Measurements from ENCODE around the gene SPRED1.
"Not testable (repeated sequence)": the region's sequence is repeated elsewhere in the genome, so short reads cannot be mapped to it uniquely, and the experiment has no call there.

SPRED1 gene

GRCh38 chr15:38263251-38263650, 10.6 kb downstream of the SPRED1 start:
- TF ChIP-seq CTCF (IDR thresholded peaks at IDR 0.05; ENCODE audit: insufficient read depth, low read depth, low read length, missing control alignments): no peak
- DNase-seq (ENCODE audit: low read depth): no peak
- no peak overlapping the region for H3K4me3 ChIP-seq (ENCODE audit: low read length)

- DNase-seq (ENCODE audit: low read depth): no peak
- no peak overlapping the region for H3K4me3 ChIP-seq (ENCODE audit: low read length)
- TF ChIP-seq CTCF (IDR thresholded peaks at IDR 0.05; ENCODE audit: insufficient read depth, low read depth, low read length, missing control alignments): no peak
These were observed 11.4 kb downstream of the SPRED1 start for GRCh38 chr15:38263996-38264395.

GRCh38 chr15:38266247-38266986, 13.8 kb downstream of the SPRED1 start:
- DNase-seq (ENCODE audit: low read depth): no peak
- no peak for TF ChIP-seq CTCF (IDR thresholded peaks at IDR 0.05; ENCODE audit: insufficient read depth, low read depth, low read length, missing control alignments)
- H3K4me3 ChIP-seq (ENCODE audit: low read length): no peak overlapping the region

- TF ChIP-seq CTCF (IDR thresholded peaks at IDR 0.05; ENCODE audit: insufficient read depth, low read depth, low read length, missing control alignments): no peak
- no peak overlapping the region for H3K4me3 ChIP-seq (ENCODE audit: low read length)
- no peak for DNase-seq (ENCODE audit: low read depth)
These were observed 14.9 kb downstream of the SPRED1 start for GRCh38 chr15:38267421-38268022.

GRCh38 chr15:38271144-38271543, 18.5 kb downstream of the SPRED1 start:
- no peak overlapping the region for H3K4me3 ChIP-seq (ENCODE audit: low read length)
- no peak for TF ChIP-seq CTCF (IDR thresholded peaks at IDR 0.05; ENCODE audit: insufficient read depth, low read depth, low read length, missing control alignments)
- DNase-seq (ENCODE audit: low read depth): no peak

- TF ChIP-seq CTCF (IDR thresholded peaks at IDR 0.05; ENCODE audit: insufficient read depth, low read depth, low read length, missing control alignments): no peak
- DNase-seq (ENCODE audit: low read depth): no peak
These were observed 19.3 kb downstream of the SPRED1 start for GRCh38 chr15:38271895-38272294.

GRCh38 chr15:38272431-38272830, 19.8 kb downstream of the SPRED1 start:
- not testable (repeated sequence) for H3K4me3 ChIP-seq (ENCODE audit: low read length)

More at GRCh38 chr15:38271895-38272294, 19.3 kb downstream of the SPRED1 start:
- no peak overlapping the region for H3K4me3 ChIP-seq (ENCODE audit: low read length)

More at GRCh38 chr15:38272431-38272830, 19.8 kb downstream of the SPRED1 start:
- DNase-seq (ENCODE audit: low read depth): not testable (repeated sequence)

All from epithelial cell of esophagus (primary cell).